NCI-H2107 (cell line): ENCODE results near the gene EHMT2.
"Not testable (repeated sequence)": the region's sequence is repeated elsewhere in the genome, so short reads cannot be mapped to it uniquely, and the experiment has no call there.

Source experiments
- DNase-seq: peaks from one replicate; lab custom pipeline; 2025; lab: John Stamatoyannopoulos, UW

Gene EHMT2

GRCh38 chr6:31915351-31915750 is 17.9 kb upstream of the EHMT2 start:
- no peak for DNase-seq

GRCh38 chr6:31911826-31912585 is 14.5 kb upstream of the EHMT2 start:
- no peak for DNase-seq

DNA sequence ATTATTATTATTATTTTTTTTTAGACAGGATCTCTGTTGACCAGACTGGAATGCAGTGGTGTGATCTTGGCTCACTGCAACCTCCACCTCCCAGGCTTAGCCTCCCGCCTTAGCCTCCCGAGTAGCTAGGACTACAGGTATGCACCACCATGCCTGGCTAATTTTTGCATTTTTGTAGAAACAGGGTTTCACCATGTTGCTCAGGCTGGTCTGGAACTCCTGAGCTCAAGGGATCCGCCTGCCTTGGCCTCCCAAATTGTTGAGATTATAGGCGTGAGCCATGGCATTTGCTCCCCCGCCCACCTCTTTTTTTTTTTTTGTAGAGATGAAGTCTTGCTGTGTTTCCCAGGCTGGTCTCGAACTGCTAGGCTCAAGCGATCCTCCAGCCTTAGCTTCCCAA is 11.8 kb upstream of the EHMT2 start:
- DNase-seq = not testable (repeated sequence)

- DNase-seq = no peak
Measured at GRCh38 chr6:31908791-31909190, 11.3 kb upstream of the EHMT2 start.

GRCh38 chr6:31908255-31908654 is 10.8 kb upstream of the EHMT2 start:
- not testable (repeated sequence) for DNase-seq

- DNase-seq = no peak
Measured at GRCh38 chr6:31907158-31907813, 9.8 kb upstream of the EHMT2 start.

DNA sequence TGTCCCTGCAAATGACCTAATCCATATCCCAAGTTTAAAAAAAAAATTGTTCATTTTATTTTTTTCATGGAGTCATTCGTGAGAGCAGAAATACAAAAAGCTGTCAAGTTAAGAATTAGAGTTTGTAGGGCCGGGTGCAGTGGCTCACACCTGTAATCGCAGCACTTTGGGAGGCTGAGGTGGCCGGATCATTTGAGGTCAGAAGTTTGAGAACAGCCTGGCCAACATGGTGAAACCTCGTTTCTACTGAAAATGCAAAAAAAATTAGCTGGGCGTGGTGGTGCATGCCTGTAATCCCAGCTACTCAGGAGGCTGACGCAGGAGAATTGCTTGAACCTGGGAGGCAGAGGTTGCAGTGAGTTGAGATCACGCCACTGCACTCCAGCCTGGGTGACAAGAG is 9.2 kb upstream of the EHMT2 start:
- not testable (repeated sequence) for DNase-seq

DNA sequence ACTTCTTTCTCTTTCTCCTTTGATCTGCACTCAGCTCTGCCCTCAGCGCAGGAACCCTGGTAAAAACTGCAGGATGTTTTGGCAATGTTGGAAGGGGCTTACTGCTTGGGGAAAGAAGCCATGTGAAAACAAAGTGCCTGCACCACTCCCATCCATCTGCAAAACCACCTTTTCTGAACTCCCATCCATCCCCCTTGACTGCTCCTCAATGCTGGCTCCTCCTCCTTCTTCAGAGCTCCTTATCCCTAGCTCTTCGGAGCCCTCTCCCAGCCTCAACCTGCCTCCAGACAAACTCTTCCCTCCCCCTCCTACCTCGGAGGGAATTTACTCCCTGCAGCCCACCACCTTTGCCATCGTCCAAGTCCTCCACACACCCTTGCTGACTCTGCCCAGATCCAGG is 8.6 kb upstream of the EHMT2 start:
- no peak for DNase-seq

GRCh38 chr6:31905041-31905440 is 7.5 kb upstream of the EHMT2 start:
- no peak for DNase-seq

DNA sequence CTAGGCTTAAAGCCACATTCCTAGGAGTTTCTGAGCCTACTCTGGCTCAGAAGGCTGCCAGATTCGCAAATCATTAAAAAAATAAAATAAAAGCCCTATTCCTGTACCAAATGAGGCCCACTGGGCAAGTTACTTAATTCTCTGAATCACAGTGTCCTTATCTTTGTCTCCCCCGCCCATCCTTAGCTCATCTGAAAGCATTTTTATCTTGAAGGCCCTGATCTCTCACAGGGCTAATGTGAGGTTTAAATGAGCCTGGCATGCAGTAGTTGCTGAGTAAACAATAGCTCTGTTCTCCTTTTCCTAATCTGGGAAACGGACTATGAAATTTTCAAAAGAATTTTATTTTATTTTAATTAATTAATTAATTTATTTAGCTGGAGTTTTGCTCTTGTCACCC is 6.5 kb upstream of the EHMT2 start:
- DNase-seq = no peak

- peak; percentile 82 for DNase-seq
Measured at GRCh38 chr6:31901953-31902643, 4.6 kb upstream of the EHMT2 start, which contains the start of gene ZBTB12. Gene ZBTB12, minus strand, starts transcription at chr6:31902086. Its CDS starts 781 bp downstream, at chr6:31901305.

GRCh38 chr6:31901415-31901952 is 4.0 kb upstream of the EHMT2 start:
- no peak for DNase-seq

DNA sequence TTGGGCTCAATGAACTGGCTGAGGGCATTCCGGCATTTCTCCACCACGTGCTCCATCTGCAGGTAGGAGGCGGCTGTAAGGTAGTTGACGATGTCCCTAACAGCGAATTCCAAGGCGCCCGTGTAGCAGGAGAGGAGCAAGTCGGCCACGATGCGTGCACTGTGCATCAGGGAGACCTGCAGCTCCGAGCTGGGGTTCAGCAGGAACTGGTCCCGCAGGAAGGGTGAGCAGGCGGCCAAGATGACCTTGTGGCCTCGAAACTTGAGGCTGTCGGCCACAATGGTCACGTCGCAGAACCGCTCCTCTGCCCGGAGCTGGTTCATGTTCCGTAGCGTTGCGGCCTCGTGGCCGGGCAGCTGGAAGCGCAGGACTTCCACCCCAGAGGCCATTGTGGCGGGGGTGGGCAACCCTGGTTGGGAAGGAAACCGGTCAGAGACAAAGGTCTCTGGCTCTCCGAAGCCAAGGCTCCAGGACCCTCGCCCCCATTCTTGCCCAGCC is 3.5 kb upstream of the EHMT2 start:
- no peak for DNase-seq

DNA sequence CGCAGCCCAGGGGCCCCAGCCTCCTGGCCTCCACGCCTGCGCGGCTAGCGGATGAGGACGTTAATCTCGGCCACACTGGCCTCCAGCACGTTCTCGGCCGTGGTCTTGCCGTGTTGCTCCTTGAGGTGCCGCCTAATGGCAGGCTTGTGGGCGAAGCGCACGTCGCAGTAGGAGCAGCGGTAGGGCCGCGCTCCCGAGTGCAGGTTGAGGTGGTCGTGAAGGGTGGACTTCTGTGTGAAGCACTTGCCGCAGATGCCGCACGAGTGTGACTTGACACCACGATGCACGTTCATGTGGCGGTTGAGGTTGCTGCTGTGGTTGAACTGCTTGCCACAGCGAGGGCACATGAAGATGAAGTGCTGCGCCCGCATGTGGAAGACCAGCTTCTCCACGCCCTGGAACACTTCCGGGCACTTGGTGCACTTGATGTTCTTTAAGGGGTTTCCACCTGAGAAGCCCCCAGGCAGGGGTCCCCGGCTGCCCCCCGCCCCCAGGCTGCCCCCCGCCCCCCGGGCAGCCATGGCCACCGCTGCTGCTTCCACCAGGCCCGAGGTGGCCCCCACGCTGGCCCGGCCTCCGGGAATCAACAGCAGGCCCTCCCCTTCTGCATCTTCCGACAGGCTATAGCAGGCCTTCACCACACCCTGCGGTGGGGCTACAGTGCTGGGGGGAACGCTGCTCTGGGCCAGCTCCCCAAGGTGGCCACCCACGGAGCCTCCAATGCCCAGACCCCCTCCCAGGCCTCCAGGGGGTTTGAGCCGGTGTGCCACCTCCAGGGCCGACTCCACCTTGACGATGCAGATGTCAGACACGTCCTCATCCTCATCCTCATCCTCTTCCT is 2.6 kb upstream of the EHMT2 start:
- DNase-seq = no peak

GRCh38 chr6:31899215-31899614 is 1.7 kb upstream of the EHMT2 start:
- no peak for DNase-seq

GRCh38 chr6:31898383-31899011 is 999 bp upstream of the EHMT2 start:
- DNase-seq = no peak

GRCh38 chr6:31896856-31897611 is 464 bp downstream of the EHMT2 start:
- no peak for DNase-seq

- DNase-seq = no peak
Measured at GRCh38 chr6:31896493-31896855, 1.0 kb downstream of the EHMT2 start.

- no peak for DNase-seq
Measured at GRCh38 chr6:31892821-31893220, 4.7 kb downstream of the EHMT2 start.

GRCh38 chr6:31889331-31889972 is 8.0 kb downstream of the EHMT2 start:
- no peak for DNase-seq
